ENCODE measurements around the gene COL18A1.
A peak's percentile ranks its signal among the peaks of the same experiment; 100 is the strongest.

COL18A1 gene

GRCh38 chr21:45539046-45539795 is 134.3 kb downstream of the COL18A1 start:
- DNase-seq: peak; percentile 29

DNA sequence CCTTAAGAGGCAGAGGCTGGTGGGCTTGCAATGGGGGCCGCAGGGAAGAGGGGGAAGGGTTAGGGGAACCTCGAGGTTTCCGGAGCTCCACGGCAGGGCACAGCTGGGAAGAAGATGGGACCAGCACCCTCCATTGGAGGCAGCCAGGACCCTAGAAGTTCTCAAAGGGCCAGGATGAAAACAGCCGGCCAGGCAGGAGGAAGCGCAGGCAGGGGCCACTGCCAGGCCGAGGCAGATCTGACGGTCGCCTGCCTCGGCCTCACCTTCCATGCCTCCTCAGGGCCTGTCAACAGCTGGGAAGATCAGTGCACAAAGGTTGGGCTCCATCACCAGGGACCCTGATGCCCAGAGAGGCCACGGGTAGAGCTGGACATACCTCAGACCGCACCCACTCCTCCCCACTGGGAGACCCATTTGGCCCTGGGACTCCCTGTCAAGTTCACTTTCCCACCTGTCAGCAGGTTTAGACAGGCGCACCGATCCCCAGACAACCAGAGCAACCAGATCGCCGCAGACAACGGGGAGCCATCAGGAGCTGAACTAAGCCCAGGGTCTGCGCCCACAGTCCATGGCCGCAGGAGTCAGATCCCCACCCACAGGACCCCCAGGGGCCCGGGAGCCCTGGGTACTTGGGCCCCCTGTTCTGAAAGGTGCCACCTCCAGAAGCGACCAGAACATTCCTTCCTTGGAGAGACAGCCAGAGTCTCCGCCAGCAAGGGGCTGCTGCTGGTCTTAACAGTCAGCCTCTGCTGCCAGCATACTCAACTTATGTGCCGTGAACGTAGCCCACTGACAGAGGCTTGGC is 135.0 kb downstream of the COL18A1 start:
- peak; percentile 24 for DNase-seq

- DNase-seq: no peak
Observed at GRCh38 chr21:45540601-45540970, 135.6 kb downstream of the COL18A1 start.

DNA sequence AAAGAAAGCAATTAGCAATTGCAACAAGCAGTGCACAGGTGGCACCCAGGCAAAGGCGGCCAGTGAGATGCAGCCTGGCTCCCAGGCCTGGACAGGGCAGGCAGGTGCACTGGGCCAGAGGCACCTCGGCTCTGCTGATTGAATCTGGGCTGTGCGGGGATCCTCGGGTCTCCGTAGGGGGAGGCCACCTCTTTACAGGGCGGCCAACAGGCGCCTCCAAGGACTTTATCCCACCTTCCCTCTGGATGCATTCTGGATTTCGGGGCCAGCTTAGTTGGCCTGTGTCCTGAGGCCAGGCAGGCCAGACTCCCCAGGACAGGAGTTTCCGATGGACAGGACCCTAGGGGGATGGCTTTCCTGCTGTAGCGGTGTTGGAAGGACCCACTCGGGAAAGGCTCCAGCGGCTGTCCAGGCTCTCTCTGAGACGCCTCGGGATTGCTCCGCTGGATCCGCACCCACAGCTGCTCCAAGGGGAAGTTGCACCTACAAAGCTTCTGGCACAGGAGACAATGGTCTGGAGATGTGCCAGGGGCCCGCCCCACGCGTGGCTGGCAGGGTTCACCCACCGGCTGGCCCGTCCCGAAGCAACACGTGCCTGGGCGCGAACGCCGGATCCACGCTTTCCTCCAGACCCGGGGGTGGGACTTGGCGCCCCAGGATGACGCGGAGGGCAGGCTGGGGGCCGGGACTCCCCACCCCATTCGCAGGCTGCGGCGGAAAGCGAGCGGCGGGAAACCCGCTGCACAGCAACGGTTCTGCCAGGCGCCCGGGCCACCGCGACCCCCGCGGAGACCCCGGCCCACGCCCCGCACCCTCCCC is 136.5 kb downstream of the COL18A1 start:
- peak; percentile 65 for DNase-seq

DNA sequence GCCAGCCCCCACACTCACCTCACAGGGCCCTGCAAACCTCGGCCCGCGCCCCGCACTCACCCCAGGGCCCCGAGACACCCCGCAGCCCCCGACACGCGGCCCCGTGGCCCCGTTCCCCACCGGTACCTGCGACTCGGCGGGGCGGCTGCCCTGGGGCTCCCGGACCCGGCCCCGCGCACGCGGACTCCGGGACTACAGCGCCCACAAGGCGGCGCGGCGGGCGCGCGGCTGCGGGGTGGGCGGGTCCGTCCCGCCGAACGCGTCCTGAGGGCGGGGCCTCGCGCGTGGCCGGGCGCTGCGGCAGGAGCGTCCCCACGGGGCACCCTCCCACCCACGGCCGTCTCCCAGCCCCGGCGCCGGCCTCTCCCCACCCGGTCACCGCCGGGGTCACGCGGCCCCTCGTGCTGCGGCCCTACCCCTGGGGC is 137.3 kb downstream of the COL18A1 start, which contains the start of gene SLC19A1:
SLC19A1 (minus strand) TSS at position 199 of the 425 bp plus-strand sequence. CDS start 4,481 bp downstream, outside the sequence.
- peak; percentile 77 for DNase-seq

DNA sequence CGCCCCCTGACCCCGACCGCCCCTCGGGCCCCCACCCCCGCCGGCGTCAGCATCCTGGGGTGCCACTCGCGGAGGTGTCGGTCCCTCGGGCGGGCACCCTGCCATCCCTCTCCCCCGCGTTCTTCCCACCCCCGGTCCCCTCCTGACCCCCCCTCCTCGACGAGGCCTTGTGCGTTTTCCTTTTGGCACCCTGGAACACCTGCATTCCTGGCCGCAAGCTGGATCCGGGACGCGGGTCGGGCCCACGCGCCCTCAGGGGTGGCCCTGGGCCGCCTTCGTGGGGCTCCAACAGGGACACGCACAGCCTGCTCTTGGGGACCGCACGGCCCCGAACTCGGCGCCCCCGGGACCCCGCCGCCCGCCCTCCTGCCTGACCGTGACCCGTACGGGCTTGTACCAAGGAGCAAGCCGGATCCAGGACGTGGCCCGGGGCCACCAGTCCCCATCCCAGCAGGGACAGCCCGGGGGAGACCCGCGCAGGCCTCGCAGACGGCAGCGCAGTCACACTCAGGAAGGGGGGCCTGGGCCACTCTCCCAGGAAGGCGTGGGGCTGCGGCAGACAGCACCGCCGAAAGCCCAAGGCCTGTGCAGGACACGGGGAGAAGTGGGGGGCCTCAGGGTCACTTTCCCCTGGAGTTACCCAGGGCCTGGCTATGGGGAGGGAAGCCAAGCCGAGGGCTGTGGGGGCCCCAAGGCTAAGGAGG is 137.9 kb downstream of the COL18A1 start:
- peak; percentile 34 for DNase-seq

GRCh38 chr21:45543371-45543709 is 138.4 kb downstream of the COL18A1 start:
- peak; percentile 28 for DNase-seq

GRCh38 chr21:45543710-45544448 is 138.9 kb downstream of the COL18A1 start:
- peak; percentile 29 for DNase-seq

DNA sequence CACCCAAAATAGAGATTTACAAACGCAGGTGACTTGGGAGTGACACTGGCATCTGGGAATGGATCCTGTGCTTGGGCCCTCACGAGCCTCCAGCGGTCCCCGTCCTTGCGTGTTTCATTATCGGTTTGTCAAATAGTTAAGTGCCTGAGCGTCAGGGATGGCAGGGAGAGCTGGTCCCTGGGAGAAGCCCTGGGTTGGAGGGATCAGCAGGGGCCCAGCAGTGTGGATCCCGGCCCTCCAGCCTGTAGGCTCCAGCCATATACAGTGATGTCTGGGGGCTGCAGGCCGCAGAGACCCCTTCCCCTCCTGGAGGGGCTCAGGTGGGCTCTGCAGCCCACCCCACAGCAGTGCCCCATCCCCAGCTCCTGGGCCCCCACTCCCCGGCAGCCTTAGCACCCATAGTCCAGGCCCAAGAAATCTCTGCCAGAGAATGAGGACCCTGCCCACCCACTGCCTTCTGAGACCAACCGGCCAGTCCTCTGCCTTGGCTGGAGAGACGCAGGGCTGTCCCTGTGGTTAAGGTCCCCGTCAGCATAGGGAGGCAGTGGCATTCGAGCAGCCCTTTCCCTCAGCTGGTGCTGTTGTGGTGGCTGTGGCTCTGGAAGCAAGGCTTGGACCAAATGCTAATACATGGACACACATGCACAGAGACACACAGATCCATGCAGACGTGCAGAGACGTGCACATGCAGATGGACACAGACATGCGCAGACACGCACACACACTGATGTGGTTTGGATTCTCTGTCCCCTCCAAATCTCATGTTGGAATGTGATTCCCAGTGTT is 139.7 kb downstream of the COL18A1 start:
- DNase-seq: peak; percentile 25

- DNase-seq: no peak
Observed at GRCh38 chr21:45545236-45545570, 140.2 kb downstream of the COL18A1 start.

- DNase-seq: peak; percentile 29
Observed at GRCh38 chr21:45545691-45546531, 140.9 kb downstream of the COL18A1 start.

- DNase-seq: no peak
Observed at GRCh38 chr21:45546636-45547544, 141.9 kb downstream of the COL18A1 start.

- DNase-seq: no peak
Observed at GRCh38 chr21:45547545-45547900, 142.6 kb downstream of the COL18A1 start.

DNA sequence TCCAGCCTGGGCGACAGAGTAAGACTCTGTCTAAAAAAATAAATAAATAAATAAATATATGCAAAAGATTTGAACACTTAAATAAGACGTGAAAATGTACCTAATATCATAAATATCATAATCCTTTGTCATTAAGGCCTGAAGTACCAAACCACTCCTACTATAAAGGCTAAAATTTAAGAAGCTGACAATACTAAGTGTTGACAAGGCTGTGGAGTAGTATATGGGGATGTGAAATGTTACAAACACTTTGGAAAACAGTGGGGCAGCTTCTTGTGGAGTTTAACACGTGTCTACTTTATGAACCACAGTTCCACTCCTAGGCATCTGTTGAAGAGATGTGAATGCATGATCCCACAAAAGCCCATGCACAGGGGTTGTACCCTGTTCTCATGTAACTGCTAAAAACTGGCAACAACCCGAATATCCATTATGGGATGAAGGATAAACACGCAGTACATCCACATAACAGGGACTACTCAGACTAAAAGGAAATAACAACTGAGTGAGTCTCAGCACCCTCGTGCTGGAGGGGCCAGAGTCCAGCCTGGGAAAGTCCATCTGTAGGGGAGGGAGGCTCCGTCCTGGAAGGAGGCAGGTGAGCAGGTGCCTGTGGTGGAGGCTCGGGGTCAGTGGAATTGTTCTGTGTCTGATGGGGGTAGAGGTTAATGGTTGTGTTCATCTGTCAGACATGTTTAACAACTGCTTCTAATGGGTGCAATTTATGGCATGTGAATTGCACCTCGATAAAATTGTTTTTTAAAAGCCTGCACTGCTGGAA is 143.9 kb downstream of the COL18A1 start:
- peak; percentile 4 for DNase-seq

GRCh38 chr21:45549626-45550463 is 144.9 kb downstream of the COL18A1 start:
- DNase-seq: peak; percentile 30

DNA sequence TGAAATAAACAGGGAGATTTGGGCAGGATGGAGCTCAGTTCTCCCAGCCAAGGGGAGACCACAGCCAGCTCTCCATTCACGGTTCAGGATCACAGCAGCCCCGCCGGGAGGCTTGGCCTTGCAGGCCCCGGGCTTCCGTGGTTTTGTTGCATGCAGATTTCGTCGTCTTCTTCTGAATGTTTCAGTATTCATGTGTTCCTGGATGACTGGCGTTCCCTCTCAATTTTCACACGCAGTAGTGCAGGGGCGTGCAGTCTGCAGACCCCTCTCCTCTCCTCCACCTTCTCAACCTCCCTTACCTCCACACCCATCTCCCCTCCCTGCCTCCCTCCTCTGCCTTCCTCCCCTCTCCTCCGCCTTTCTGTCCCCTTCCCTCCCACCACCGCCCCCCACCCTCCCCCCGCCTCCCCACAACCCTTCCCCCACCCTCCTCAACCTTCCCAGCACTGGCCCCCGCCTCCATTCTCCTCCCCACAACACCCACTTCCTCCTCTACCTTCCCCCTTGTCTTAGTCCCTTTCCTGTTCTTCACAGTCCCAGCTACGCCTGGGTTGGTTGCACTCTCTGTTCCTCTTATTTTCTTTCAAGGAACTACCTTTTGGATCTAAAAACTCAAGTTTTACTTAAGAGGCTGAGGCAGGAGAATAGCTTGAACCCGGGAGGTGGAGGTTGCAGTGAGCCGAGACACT is 145.7 kb downstream of the COL18A1 start:
- DNase-seq: peak; percentile 38

GRCh38 chr21:45551316-45551715 is 146.4 kb downstream of the COL18A1 start:
- DNase-seq: peak; percentile 31

Data from activated CD4-positive, CD25-positive, alpha-beta regulatory T cell treated with anti-CD3 and anti-CD28 coated beads, Interleukin-2, amount 50 U/mL, for 72 hours (primary cell).